ENCODE data around the gene ZBED4.

DNA sequence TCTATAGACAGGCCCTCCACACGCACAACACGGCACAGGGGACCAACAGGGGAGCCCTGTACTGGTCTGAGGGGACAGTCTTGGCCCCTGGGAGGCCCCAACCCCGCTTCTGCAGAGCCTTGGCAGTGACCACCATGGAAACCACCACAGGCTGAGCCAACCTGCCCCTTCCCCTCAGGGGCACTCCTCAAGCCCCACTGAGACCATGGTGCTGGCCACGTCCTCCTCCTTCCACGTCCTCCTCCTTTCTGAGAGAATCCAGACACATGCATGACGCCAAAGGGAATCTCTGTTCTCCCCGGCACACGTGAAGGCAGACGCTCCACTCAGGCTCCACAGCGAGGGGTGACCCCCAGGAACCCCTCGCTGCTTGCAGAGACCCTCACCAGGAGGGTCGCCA lies 28.7 kb upstream of the ZBED4 start:
- TF ChIP-seq, protein P1, sequence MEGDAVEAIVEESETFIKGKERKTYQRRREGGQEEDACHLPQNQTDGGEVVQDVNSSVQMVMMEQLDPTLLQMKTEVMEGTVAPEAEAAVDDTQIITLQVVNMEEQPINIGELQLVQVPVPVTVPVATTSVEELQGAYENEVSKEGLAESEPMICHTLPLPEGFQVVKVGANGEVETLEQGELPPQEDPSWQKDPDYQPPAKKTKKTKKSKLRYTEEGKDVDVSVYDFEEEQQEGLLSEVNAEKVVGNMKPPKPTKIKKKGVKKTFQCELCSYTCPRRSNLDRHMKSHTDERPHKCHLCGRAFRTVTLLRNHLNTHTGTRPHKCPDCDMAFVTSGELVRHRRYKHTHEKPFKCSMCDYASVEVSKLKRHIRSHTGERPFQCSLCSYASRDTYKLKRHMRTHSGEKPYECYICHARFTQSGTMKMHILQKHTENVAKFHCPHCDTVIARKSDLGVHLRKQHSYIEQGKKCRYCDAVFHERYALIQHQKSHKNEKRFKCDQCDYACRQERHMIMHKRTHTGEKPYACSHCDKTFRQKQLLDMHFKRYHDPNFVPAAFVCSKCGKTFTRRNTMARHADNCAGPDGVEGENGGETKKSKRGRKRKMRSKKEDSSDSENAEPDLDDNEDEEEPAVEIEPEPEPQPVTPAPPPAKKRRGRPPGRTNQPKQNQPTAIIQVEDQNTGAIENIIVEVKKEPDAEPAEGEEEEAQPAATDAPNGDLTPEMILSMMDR (IDR thresholded peaks at IDR 0.05; ENCODE audit: low read depth, low read length, poor library complexity, severe bottlenecking): no peak
- no peak for TF ChIP-seq EZH2phosphoT487 (IDR thresholded peaks at IDR 0.05; ENCODE audit: borderline replicate concordance, low read length)
